Measurements from ENCODE around the gene AURKB.
"Not testable (repeated sequence)": the region's sequence is repeated elsewhere in the genome, so short reads cannot be mapped to it uniquely, and the experiment has no call there.

Gene AURKB

DNA sequence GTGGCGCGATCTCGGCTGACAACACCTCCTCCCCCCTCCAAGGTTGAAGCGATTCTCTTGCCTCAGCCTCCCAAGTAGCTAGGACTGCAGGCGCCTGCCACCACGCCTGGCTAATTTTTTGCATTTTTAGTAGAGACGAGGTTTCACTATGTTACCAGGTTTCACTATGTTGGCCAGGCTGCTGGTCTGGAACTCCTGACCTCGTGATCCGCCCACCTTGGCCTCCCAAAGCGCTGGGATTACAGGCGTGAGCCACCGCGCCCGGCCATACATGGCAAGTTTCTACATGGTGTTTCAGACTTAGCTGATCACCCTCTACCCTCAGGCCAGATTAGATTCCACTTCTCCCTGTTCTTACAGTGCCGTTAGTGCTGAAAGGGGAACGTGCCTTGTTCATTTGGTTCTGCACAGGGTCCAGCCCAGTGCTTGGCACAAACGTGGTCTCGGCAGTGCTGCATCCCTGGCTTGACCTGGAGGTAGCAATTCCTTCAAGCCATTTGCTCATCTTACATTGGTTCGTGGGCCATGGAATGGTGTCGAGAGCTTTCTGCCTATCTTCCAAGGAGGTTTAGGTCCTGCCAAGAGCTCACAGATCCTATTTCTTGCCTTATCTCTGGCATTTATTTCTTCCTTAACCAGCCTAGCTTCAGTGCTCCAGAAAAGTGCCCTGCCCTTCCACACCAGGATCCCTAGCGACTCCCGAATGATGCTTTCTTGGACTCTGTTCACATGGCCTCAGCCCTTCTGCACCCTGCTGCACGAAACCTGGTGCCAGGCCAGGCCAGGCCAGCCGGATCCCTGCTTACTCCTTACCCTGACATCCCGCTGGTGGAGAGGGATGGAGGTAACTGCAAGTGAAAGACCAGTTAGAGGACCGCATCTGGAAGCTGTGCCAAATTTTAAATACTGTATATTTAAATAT lies 14.8 kb upstream of the AURKB start:
- no peak for DNase-seq (ENCODE audit: low read depth)

DNA sequence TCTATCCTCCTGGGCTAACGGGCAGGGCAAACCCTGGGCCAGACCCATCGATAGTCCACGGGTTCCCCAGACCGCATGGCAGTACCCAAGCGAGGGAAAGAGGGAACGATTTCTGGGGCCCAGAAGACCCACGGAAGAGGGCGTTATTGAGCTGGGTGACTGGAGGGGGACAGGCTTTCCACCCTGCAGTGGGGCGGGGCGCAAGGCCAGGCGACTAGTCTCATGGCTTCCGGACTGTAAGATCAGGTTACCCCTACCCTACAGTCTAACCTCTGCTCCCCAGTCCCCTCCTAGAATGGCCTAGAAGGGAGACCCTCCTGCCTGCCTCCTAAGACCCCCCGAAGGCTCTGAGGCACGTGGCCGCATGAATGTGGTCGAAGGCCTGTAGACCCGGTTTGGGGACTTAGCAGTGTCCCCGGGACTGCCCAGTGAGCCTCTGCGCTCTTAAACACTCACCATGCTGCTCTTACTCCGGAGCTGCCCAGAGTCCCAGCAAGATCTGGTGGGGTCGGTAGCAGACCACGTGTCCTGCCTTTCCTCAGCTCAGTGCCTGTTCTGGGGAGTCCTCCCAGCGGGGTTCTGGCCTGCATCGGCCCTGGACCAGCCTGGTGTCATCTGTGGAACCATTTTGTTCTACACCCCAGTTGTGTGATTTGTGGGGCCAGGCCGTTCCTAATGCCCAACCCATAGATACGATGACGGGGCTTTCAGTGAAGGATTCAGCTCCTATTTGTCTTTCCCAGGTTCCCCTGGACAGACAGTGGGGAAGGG lies 13.2 kb upstream of the AURKB start:
- DNase-seq (ENCODE audit: low read depth) = no peak

DNA sequence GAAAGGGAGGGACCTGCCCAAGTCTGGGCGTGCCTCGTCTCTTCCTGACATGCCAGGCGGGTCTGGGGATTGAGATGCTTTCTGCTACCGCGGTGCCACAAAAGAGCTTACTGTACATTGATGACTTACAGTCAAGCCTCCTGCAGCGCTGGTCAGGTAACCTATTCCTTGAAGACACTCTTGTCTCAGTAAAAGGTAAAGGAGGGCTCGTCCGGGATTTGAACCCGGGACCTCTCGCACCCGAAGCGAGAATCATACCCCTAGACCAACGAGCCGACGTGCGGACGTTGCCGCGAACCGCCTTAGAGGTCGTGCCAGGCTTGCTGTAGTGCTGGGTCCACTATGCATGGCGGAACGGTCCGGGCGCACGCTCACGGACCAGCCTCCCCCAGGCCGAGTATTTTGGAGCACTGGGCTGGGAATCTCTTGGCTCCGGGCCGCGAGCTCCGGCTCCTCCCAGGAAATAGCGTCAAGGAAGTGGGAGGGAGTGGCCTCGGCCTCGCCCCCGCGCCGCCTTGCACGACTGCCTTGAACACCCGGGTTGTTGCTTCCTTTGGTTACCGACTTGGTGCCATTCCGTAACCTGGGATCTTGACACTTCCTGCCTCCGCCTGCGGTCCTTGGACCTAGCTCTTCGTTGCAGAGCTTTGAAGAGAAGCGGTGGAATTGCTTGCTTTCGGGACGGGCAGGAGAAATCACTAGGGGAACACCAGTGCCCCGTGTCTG lies 12.4 kb upstream of the AURKB start:
- peak; percentile 95 for DNase-seq (ENCODE audit: low read depth)

DNA sequence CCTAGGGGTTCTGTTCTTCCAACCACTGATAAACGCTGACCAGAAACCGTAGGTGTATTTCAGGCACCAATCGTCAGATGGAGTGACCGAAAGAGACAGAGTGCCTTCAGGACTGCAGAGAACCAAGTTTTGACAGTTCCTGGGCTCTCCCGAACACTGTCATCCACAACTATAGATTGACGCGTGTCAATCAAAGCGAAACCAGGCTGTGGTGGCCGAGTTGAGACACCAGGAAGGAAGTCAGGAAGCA lies 11.9 kb upstream of the AURKB start:
- no peak for DNase-seq (ENCODE audit: low read depth)

DNA sequence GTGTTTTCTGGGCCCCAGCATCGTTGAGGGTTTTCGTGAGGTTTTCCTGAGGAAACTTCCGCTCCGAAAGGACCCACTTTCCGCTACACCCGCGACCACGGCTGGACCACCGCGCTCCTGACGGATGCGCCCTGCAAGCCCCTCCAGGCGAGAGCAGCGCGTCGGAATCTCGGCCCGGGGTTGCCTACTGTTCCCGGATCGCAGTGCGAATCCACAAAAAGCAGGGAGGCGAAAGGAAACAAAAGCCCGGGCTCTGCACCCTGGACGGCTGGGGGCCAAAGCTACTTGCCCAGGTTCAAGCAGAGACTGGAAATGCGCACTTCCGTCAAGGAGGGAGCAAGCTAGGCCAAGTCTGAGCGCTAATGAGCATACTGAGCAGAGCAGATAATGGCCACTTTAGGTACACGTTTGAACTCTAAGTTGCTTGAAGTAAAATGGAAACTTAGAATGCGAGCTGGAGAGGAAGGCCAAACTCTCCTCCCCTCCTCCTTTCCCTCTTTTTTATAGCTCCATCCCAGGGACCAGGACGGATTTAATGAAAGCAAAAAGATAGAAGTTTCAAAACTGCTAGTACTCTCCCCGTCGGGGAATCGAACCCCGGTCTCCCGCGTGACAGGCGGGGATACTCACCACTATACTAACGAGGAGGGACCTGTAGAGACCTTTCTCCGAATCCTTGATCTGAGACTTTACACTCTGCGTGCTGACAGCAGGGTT lies 11.4 kb upstream of the AURKB start:
- peak; percentile 83 for DNase-seq (ENCODE audit: low read depth)

DNA sequence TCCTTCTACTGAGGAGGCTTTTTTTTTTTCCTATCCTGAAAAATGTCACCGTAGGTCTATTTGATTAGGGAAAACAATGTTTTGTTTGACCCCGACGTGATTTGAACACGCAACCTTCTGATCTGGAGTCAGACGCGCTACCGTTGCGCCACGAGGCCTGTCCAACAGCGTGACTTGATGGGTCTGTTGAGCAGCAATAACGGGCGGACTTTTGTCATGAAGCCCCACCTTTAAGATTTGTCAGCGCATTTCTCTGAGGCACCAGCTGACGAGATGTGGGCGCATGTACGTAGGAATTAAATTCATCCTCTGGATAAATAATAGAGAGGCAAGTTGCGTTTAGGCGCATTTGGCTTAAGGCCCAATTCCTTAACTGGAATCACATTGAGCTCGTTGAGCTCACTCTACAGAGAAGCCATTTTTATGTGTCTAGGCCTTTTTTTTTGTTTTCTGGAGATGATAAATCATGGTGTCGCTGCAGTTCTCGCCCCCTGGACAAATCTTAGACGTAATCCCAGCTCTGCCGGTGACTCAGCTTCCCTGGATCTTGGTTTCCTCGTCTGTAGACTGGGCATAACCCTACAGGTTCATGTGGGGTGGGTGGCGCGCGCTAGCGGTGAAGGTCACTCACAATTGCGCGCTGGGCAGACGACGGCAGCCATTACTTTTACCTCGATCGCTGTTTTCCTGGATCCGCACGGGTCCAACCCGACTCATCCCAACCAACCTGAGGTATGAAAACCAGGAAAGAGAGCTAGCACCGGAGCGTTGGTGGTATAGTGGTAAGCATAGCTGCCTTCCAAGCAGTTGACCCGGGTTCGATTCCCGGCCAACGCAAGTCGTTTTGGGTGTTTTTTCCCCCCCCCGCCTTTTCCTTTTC lies 10.6 kb upstream of the AURKB start:
- DNase-seq (ENCODE audit: low read depth) = peak; percentile 99

DNA sequence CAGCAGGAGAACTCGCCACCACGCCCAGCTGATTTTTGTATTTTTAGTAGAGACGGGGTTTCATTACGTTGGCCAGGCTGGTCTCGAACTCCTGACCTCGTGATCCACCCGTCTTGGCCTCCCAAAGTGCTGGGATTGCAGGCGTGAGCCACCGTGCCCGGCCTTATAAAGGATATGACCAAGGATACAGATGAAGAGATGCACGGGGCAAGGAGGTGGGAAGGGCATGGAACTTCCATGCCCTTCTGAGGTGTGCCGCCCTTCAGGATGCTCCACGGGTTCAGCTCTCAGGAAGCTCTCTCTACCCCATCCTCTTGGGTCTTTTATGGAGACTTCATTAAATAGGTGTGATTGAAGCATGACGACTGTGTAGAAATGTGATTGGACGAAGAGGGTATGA lies 3.6 kb upstream of the AURKB start:
- not testable (repeated sequence) for DNase-seq (ENCODE audit: low read depth)

DNA sequence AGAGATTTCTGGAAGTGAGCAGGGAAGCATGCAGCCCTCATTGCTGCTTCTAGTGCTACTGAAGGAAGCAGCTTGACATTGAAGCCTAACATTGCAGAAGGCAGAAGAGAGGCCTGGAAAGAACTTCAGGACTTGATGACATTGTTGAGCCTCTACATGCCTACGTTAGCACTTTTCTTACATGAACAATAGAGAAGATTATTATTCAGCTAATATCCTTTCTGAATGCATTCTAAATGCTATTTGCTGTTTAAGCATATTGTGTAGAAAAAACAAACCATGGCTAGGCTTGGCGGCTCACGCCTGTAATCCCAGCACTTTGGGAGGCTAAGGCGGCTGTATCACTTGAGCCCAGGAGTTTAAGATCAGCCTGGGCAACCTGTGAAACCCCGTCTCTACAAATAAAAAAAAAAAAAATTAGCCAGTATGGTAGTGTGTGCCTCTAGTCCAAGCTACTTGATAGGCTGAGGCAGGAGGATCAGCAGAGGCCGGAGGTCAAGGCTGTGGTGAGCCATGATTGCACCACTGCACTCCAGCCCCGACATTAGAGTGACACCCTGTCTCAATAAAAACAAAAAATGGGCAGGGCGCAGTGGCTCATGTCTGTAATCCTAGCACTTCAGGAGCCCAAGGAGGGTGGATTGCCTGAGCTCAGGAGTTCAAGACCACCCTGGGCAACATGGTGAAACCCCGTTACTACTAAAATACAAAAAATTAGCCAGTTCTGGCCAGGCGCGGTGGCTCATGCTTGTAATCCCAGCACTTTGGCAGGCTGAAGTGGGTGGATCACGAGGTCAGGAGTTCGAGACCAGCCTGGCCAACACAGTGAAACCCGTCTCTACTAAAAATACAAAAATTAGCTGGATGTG lies 2.2 kb upstream of the AURKB start:
- no peak for DNase-seq (ENCODE audit: low read depth)

DNA sequence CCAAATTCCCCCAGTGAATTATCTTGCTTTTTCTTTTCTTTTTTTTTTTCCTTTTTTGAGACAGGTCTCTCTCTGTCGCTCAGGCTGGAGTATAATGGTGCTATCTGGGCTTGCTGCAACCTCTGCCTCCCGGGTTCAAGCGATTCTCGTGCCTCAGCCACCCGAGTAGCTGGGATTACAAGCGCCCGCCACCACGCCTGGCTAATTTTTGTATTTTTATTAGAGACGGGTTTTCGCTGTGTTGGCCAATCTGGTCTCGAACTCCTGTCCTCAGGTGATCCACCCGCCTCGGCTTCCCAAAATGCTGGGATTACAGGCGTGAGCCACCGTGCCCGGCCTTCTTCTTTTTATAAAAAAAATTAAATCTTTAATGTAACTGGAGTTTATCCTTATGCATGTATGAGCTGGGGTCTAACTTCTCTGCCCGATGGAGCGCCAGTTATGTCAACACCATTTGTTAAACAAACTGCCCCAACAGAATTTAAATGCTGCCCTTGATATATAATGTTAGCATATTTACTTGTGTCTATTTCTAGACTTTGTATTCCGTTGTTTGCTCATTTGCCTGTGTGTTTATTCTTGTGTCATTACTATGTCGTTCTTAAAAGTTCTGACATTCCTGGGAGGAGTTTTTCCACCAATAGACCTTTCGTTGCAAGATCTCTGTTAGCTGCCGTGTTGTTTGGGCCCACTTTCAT lies 535 bp upstream of the AURKB start:
- DNase-seq (ENCODE audit: low read depth) = no peak

DNA sequence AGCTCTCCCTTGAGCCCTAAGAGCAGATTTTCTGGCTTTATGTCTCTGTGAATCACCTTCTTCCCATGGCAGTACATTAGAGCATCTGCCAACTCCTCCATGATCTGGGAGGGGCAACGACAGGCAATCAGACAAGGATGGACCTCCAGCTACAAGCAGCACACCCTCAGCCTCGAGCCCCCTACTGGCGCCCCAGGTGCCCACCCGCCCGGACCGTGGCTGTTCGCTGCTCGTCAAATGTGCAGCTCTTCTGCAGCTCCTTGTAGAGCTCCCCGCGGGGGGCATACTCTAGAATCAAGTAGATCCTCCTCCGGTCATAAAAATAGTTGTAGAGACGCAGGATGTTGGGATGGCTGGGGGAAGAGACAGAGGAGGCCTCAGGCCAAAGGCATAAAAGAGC lies 3.8 kb downstream of the AURKB start:
- DNase-seq (ENCODE audit: low read depth) = no peak

DNA sequence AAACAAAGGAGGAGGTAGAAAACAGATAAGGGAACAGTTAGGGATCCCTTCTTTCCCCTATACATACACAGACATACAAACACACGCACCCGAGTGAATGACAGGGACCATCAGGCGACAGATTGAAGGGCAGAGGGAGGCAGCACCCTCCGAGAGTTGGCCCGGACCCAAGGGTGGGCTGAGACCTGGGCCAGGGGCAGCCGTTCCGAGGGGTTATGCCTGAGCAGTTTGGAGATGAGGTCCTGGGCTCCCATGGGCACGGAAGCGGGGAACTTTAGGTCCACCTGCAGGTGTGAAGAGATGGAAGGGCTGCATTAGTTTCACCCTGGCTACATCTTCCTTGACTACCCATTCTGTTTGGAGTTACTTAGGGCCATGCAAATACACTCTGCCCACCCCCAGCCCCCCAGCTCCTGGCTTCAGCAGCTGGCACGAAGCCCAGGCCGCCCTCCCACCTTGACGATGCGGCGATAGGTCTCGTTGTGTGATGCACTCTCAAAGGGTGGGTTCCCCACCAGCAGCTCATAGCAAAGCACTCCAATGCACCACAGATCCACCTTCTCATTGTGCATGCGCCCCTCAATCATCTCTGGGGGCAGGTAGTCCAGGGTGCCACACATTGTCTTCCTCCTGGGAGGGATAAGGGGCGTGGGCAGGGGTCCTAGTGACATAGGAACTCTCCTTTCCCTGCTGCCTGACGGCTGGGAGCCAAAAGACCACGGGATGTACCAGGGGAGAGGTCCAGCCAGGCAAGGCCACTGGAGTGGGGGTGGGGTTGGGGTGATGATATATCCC lies 5.4 kb downstream of the AURKB start:
- DNase-seq (ENCODE audit: low read depth) = no peak

DNA sequence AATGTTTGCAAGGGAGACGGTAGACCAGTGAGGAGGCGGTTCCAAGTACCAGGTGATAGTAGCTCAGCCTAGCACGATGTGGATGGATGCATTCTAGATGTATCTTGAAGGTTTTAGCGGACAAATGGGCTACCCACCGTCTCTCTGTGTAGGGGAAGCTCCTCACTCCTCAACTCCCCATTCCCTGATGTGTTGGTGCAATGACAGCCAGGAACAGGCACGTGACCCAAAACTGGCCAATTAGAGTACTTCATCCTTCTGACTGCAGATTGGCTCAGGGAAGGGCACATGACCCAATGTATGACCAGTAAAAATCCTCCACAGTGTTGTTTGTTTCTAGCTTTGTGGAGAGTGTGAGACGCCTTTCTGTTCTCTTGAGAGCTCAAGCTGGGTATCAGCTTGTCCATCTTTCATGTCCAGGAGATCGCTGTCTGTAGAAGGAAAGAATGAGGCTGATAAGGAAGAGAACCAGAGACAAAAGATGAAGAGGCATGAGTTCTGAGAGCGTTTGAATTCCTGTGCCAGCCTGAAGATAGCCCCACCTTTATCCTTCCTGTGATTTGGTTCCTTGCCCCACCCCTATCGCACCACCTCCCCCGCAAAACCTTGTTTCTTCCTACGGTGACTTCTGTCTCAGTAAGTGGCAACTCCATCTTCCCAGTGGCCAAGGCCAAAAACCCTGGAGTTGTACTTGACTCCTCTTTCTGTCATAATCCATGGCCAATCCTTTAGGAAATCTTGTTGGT lies 18.1 kb downstream of the AURKB start:
- no peak for DNase-seq (ENCODE audit: low read depth)

DNA sequence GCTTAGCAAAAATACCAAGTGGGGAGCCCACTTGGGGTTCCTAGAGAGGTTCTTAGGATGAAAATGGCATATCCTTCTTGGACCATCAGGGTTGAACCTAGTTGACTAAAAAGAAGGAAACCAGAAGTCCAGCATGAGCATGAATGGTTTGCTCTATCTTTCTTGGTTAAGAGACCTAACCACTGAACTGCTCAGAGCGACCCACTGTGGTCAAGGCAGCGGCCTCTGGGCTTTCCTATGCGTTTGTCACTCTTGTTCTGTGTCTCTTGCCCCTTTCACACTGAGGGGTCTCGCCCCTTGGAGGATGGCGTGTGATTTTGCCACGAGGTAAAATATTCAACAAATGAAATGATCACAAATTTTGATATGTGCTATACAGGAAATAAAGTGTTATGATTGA lies 19.9 kb downstream of the AURKB start:
- no peak for DNase-seq (ENCODE audit: low read depth)

DNA sequence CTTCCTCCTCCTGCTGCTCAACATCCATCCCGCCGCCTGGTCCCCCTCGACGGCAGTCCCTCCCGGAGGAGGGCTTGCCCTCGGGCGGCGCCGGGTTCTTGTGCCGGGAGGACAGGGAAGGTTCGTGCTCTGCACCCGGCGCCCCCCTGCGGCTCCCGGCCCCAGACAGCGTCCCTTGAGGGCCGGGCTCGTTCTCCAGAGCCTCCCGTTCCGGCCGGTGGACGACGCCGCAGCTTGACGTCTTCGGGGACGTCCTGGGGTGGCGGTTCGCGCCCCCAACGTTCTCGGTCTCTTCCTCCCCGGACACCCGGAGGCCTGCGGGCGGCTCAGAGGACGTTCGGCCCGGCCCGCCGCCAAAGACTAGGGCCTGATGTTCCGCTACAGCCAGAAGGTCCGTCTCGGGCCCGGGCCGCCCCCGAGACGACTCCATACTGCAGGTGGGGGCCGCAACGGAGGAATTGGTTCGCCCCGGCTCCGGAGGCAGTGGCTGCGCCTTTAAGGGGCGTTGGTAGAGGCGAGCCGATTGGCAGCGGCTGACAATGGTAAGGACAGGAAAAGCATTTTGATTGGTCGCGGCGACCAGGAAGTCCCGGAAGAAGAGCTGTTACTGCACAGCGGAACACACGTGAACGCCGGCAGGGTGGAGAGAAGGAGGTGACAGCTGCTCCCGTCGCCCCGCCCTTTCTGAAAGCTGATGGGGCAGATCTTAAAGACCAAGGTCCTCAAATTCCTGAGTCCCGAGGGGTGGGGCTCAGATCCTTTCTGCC lies 20.5 kb downstream of the AURKB start, which contains the start of gene BORCS6:
Gene BORCS6 (minus strand): TSS at position 470 of the 767 bp plus-strand sequence. CDS start 40 bp downstream, at position 430.
- DNase-seq (ENCODE audit: low read depth) = peak; percentile 63

DNA sequence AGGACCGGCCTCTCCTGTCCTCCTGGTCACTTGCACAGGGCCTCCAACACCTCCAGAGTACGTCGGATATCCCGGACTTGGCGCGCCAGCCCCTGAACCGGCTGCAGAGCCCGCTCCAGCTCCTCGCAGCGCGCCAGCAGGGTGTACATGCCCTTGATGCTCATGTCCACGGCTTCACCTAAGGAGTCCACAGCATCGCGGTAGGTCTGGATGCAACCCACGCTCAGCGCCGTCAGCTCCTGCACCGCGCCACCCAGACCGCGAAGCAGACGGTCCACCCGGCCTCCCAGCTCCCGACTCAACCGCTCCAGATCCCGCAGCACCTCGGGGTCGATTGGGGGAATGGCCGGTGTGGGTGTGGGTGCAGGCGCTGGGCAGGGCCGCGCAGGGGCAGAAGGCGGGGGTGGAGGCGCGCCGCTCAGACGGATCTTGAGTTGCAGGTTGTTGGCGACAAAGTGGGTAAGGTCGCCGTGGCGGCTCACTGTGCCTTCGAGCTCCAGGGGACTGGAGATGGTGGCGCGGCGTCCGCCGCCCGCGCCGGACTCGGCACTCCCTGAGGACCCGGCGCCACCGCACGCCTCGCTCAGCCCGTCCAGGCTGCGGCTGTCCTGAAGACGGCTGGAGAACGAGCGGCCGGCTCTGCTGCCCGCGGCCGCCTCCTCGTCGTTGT lies 21.2 kb downstream of the AURKB start:
- no peak for DNase-seq (ENCODE audit: low read depth)

DNA sequence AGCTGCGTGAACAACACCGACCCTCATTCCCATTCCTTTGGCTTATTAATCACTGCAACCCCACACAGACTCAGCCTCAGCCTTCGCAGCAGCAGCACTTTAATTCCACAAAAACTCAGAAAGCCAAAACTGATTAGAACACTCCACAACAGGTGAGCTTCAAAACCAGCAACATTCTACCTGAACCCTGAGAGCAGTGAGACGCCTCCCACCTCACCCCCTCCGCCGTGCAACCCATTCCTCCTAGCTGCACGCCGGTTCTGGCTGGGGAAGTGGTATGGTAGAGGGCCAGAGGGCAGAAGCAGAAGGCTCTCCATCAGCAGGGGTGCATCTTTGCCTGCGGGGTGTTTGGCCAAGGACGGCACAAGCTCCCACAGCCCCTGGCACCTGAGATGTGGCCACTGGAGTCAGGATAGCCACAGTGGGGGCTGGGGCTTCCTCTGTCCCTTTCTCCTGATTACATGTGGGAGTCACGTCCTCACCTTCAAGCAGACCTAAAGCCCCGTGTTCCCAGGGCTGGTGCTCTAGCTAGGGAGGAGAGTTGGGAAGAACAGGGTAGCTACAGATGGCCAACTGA lies 22.0 kb downstream of the AURKB start:
- DNase-seq (ENCODE audit: low read depth) = no peak

All from stimulated activated CD8-positive, alpha-beta memory T cell treated with anti-CD3 and anti-CD28 coated beads, Interleukin-15, amount 100 ng/mL, for 24 hours (primary cell).